Measurements from ENCODE around the gene CAMK1D. TPM values are rescaled to one million over a fixed set of nuclear protein-coding genes. Genes with fewer than 3 reads are reported as not detected.
A peak's percentile ranks its signal among the peaks of the same experiment; 100 is the strongest.
"Not testable (repeated sequence)": the region's sequence is repeated elsewhere in the genome, so short reads cannot be mapped to it uniquely, and the experiment has no call there.

The CAMK1D gene
- total RNA-seq, 8 experiments from 2014 or later: 1.9 to 15.8 (median 7.4) TPM

- H3K27ac ChIP-seq; H3K4me1 ChIP-seq (replicated peaks in 1 of 2); H3K4me3 ChIP-seq; ATAC-seq (replicated peaks in 6 of 8); in situ Hi-C loops (cut with MboI; ENCODE audit: low pct_unique_long_range_greater_than_20kb in 2 of 9, low sequenced_read_pairs in 9 of 9, unreplicated experiment in 9 of 9): not testable (repeated sequence)
- WGBS, 10 experiments: 57 to 100% (median 80%) methylated on average over 1 to 2 of the region's 9 CpGs; no CpG with 5 or more reads in 6 of the 10 experiments
Observed at GRCh38 chr10:12328312-12328711, 21.0 kb upstream of the CAMK1D start.

- Histone ChIP-seq H3K27ac (no peak overlapping the region), H3K4me3 (no peak overlapping the region), H3K4me1 (replicated peaks in 1 of 2) (peaks cover 0 to 5% of the 10 kb centered on the region in 2 donors)
- no peak for ATAC-seq (replicated peaks in 6 of 8)
- in situ Hi-C loops (cut with MboI; ENCODE audit: low pct_unique_long_range_greater_than_20kb in 2 of 9, low sequenced_read_pairs in 9 of 9, unreplicated experiment in 9 of 9): no loop called here
- WGBS, 10 experiments: 42 to 100% (median 80%) methylated on average over 1 to 11 of the region's 11 CpGs
Observed at GRCh38 chr10:12332572-12333379, 16.6 kb upstream of the CAMK1D start.

GRCh38 chr10:12333380-12334185 lies 15.8 kb upstream of the CAMK1D start:
- in situ Hi-C loops (cut with MboI; ENCODE audit: low pct_unique_long_range_greater_than_20kb in 2 of 9, low sequenced_read_pairs in 9 of 9, unreplicated experiment in 9 of 9): no loop called here
- WGBS, 10 experiments: 3 to 89% (median 68%) methylated on average over 5 to 15 of the region's 15 CpGs; no CpG with 5 or more reads in 1 of the 10 experiments
- Histone ChIP-seq H3K27ac (no peak overlapping the region), H3K4me3 (no peak overlapping the region), H3K4me1 (replicated peaks in 1 of 2) (peaks cover 0 to 5% of the 10 kb centered on the region in 2 donors)
- peak in 7 of 8 experiments; percentile 24 to 96 (median 83) for ATAC-seq (replicated peaks in 6 of 8)

- Histone ChIP-seq H3K27ac (no peak overlapping the region), H3K4me1 (replicated peaks in 1 of 2) (peaks cover 0 to 5% of the 10 kb centered on the region in 2 donors), H3K4me3 (no peak overlapping the region)
- WGBS, 10 experiments: 29 to 97% (median 86%) methylated on average over 2 to 4 of the region's 6 CpGs; no CpG with 5 or more reads in 4 of the 10 experiments
- ATAC-seq (replicated peaks in 6 of 8): peak in 2 of 8 experiments; percentile 31 to 42
- in situ Hi-C loops (cut with MboI; ENCODE audit: low pct_unique_long_range_greater_than_20kb in 2 of 9, low sequenced_read_pairs in 9 of 9, unreplicated experiment in 9 of 9): no loop called here
Observed at GRCh38 chr10:12334186-12334530, 15.2 kb upstream of the CAMK1D start.

DNA sequence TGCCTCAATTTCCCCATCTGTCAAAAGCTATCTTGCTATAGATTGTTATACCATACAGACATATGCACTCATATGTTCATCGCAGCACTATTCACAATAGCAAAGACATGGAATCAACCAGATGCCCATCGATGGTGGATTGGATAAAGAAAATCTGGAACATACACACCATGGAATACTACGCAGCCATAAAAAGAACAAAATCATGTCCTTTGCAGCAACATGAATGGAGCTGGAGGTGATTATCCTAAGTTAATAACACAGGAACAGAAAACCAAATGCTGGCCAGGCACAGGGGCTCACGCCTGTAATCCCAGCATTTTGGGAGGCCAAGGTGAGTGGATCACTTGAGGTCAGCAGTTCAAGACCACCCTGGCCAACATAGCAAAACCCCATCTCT lies 14.2 kb upstream of the CAMK1D start:
- H3K27ac ChIP-seq; ATAC-seq (replicated peaks in 6 of 8); in situ Hi-C loops (cut with MboI; ENCODE audit: low pct_unique_long_range_greater_than_20kb in 2 of 9, low sequenced_read_pairs in 9 of 9, unreplicated experiment in 9 of 9); H3K4me3 ChIP-seq; H3K4me1 ChIP-seq (replicated peaks in 1 of 2): not testable (repeated sequence)
- 60 to 100% (median 85%) methylated on average over 1 to 3 of the region's 4 CpGs; no CpG with 5 or more reads in 2 of the 10 experiments for WGBS, 10 experiments

DNA sequence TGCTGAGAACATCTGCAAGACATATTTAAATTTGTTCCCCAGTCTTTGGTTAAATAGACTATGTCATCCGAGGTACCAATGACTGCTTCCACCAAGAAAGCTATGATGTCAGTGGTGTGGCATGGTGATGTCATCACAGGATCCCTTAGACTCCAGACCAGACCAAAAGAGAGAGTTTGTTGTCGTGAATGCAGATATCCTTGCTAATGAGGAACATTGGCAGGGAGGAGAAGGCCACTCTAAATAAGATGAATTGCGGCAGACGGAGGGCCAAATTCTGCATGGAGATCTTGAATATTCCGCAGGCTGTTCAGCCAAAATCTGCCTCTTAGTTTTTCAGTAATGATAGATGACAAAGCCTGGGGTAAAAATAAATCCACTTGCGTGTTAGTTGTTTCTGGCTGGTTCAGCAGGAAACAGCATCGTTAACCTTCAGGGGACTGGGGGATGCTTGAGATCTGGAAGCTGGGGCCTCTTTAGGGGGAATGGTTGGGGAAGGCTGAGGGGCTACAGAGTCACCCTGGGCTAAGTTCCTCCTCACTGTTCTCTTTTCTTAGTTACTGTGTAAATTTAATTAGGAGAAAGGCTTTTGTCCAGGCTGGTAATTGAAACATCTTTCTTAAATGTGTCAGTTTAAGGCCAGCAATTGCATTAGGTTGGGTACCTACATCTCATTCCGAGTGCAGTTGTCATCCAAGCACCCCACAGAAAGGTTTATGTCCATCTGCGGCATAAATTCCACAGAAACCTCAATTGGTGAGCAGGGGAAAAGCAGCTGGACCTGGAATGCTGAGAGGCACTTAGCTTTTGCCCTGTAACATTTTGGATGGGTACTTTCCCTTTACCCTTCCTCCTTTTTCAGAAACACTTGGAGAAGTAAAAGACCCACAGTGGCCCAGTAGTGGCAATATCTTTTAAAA lies 11.6 kb upstream of the CAMK1D start:
- in situ Hi-C loops (cut with MboI; ENCODE audit: low pct_unique_long_range_greater_than_20kb in 2 of 9, low sequenced_read_pairs in 9 of 9, unreplicated experiment in 9 of 9): no loop called here
- Histone ChIP-seq H3K4me1 (replicated peaks in 1 of 2) (peaks cover 0 to 5% of the 10 kb centered on the region in 2 donors), H3K4me3 (no peak overlapping the region), H3K27ac (no peak overlapping the region)
- peak in 7 of 8 experiments; percentile 11 to 81 (median 36) for ATAC-seq (replicated peaks in 6 of 8)
- WGBS, 10 experiments: 4 to 90% (median 61%) methylated on average over 1 to 9 of the region's 9 CpGs; no CpG with 5 or more reads in 1 of the 10 experiments

DNA sequence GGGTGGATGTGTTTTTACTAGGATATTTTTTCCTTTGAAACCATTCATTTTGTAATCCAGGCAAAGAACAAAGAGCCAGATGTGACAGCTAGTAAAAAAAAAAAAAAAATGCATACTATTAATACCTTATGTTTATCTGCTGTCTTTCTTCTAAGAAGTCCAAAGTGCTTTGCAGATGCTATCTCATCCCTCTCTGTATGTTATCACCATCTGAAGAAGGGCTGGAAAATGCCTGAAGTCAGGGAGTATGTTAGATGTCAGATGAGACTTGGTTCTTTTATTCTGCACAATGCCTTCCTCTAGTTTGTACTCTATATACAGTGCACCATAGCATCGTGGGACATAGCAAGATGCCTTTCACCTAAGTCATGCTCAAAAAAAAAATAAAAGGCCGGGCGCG lies 10.4 kb upstream of the CAMK1D start:
- Histone ChIP-seq H3K4me1 (replicated peaks in 1 of 2) (peaks cover 0 to 2% of the 10 kb centered on the region in 2 donors), H3K27ac (no peak overlapping the region), H3K4me3 (no peak overlapping the region)
- ATAC-seq (replicated peaks in 6 of 8): no peak
- 0 to 93% (median 80%) methylated on average over 1 to 4 of the region's 4 CpGs; no CpG with 5 or more reads in 7 of the 10 experiments for WGBS, 10 experiments
- in situ Hi-C loops (cut with MboI; ENCODE audit: low pct_unique_long_range_greater_than_20kb in 2 of 9, low sequenced_read_pairs in 9 of 9, unreplicated experiment in 9 of 9): no loop called here

- no peak for ATAC-seq (replicated peaks in 6 of 8)
- in situ Hi-C loops (cut with MboI; ENCODE audit: low pct_unique_long_range_greater_than_20kb in 2 of 9, low sequenced_read_pairs in 9 of 9, unreplicated experiment in 9 of 9): no loop called here
- Histone ChIP-seq H3K27ac (no peak overlapping the region), H3K4me3 (no peak overlapping the region), H3K4me1 (replicated peaks in 1 of 2) (peaks cover 0 to 2% of the 10 kb centered on the region in 2 donors)
- WGBS, 10 experiments: 67 to 100% (median 94%) methylated on average over 1 to 6 of the region's 7 CpGs; no CpG with 5 or more reads in 4 of the 10 experiments
Observed at GRCh38 chr10:12340371-12340770, 9.0 kb upstream of the CAMK1D start.

DNA sequence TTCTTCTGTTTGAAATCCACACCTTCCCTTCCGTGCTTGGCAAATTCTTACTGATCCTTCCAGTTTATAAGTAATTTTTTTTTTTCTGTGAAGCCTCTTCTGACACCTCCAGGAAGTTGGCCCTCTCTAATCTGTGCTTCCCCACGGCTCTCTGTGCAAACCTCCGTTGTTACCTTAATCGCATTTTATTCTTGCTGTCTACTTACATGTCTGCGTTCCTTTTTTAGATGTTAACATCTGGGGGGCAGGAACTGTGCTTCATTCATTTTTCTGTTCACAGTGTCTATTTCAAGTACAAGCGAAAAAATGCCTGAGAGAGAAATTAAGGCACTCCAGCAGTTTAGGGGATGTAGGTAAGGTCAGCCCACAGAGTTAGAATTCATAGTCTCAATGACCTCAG lies 8.4 kb upstream of the CAMK1D start:
- WGBS, 10 experiments: 66 to 96% (median 80%) methylated on average over 2 to 6 of the region's 6 CpGs
- H3K27ac ChIP-seq: no peak overlapping the region
- in situ Hi-C loops (cut with MboI; ENCODE audit: low pct_unique_long_range_greater_than_20kb in 2 of 9, low sequenced_read_pairs in 9 of 9, unreplicated experiment in 9 of 9): no loop called here
- peaks cover 0 to 2% of the 10 kb centered on the region in 2 donors for H3K4me1 ChIP-seq (replicated peaks in 1 of 2)
- ATAC-seq (replicated peaks in 6 of 8): no peak
- H3K4me3 ChIP-seq: no peak overlapping the region

DNA sequence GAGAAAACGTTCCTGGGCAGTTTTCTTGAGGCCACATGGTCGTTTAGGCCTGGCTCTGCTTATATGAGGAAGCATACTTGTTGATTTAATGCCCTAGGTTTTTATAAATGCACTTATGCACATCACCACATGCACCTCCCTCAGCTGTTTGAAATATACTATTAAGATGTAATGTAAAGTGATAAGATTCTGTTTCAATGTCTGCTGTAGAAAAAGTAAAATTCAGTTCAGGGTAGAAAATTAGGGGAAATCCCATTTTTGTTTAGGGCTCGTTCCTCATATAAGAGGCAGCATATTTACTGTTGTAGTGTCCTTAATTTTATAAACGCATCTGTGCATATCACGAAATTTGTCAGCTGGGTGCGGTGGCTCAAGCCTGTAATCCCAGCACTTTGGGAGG lies 7.8 kb upstream of the CAMK1D start:
- Histone ChIP-seq H3K27ac (no peak overlapping the region), H3K4me1 (replicated peaks in 1 of 2) (peaks cover 0 to 2% of the 10 kb centered on the region in 2 donors), H3K4me3 (no peak overlapping the region)
- in situ Hi-C loops (cut with MboI; ENCODE audit: low pct_unique_long_range_greater_than_20kb in 2 of 9, low sequenced_read_pairs in 9 of 9, unreplicated experiment in 9 of 9): no loop called here
- peak in 1 of 8 experiments; percentile 32 for ATAC-seq (replicated peaks in 6 of 8)
- WGBS, 10 experiments: 11 to 100% (median 67%) methylated on average over 1 to 6 of the region's 6 CpGs

DNA sequence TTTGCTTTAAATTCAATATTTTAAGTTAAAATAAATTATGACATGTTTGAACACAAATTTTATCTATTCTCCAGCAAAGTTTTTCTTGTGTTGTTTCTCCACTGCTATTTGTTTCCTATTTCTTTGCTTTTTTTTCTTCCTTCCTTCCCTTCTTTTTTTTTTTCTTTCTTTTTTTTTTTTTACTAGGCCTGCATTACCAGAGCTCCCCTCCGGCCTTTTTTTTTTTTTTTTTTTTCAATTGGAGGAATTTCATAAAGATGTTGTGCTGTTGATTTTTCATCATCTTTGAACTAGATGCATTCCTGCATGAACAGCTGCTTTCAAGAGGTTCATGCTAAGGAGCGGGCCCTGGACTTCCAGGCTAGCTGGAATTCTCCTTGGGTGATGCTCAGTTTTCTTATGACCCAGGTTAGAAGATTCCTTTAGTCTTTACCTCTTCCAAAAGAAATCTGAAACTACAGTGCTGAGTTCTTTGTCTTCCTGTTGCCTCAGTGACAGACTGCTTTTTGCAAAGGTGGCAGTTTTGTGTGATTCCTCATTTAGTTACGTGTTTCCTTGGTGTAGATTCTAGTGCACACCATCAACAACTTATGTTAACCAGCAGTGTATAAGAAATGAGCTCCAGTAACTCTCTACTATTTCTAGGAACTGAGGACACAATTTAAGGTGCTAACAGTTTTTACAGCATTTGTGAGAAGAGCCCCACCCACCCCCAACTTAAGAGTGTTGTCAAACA lies 4.8 kb upstream of the CAMK1D start:
- ATAC-seq (replicated peaks in 6 of 8): no peak
- Histone ChIP-seq H3K4me1 (replicated peaks in 1 of 2) (peaks cover 0 to 3% of the 10 kb centered on the region in 2 donors), H3K4me3 (no peak overlapping the region), H3K27ac (no peak overlapping the region)
- in situ Hi-C loops (cut with MboI; ENCODE audit: low pct_unique_long_range_greater_than_20kb in 2 of 9, low sequenced_read_pairs in 9 of 9, unreplicated experiment in 9 of 9): no loop called here
- 20 to 100% (median 78%) methylated on average over 1 to 3 of the region's 3 CpGs for WGBS, 10 experiments

- WGBS, 10 experiments: 0 to 100% (median 91%) methylated on average over 1 to 9 of the region's 10 CpGs; no CpG with 5 or more reads in 1 of the 10 experiments
- in situ Hi-C loops (cut with MboI; ENCODE audit: low pct_unique_long_range_greater_than_20kb in 2 of 9, low sequenced_read_pairs in 9 of 9, unreplicated experiment in 9 of 9): no loop called here
- no peak overlapping the region for H3K27ac ChIP-seq
- peaks cover 0 to 10% of the 10 kb centered on the region in 2 donors for H3K4me1 ChIP-seq (replicated peaks in 1 of 2)
- no peak for ATAC-seq (replicated peaks in 6 of 8)
- no peak overlapping the region for H3K4me3 ChIP-seq
Observed at GRCh38 chr10:12346707-12347106, 2.6 kb upstream of the CAMK1D start.

All from motor neuron (in vitro differentiated cells).